ENCODE results near the gene RPS6KA6. TPM values are rescaled to one million over a fixed set of nuclear protein-coding genes. Genes with fewer than 3 reads are reported as not detected.

Gene RPS6KA6
- total RNA-seq, 2 donors from 2014 or later, result not detected

DNA sequence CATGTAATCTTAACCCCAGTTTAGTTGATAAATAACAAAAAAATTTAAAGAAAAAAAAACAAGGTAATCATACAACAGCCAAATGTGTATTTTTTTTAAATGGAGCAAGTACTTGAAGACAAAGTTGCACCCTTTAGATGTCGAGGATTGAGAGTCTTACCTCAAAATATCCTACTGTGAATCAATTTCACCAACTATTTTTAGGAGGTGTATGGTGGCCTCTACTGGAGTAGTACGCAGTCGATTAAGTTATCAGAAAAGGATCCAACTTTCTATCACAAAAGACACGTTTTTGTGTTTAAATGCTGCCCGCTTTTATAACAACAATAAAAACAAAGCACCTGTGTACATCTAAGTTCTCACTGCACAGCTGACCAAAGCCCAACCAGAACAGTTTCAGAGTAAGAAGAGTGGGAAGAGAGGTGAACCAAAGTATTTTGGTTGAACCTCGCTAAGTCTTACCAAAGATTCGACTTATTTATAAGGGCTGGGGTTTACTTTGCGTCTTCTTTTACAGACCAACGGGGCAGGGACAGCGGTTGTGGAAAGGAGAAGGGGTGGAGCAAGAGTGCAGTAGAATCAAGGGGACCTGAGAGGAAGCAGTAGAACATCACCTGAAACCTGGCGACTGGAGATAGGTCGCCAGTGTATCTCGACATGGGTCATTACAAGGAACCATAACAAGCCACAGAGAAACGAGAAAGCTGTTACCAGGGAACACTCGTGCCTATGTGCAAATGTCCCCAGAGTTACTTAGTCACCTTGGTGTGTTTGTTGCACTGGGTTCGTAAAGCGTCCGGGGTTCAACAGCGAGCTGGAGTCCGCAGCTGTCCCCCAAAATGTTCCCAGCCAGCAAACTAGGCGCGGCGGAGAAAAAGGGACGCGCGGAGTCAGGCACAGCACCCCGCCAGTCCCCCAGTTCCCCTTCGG is 1.1 kb downstream of the RPS6KA6 start:
- ATAC-seq (no peak), DNase-seq (ENCODE audit: low spot score) (no peak)
- peaks cover 0 to 20% of the 10 kb centered on the region in 2 donors for H3K27me3 Mint-ChIP-seq
- H3K27ac Mint-ChIP-seq, result no peak overlapping the region
- H3K9me3 Mint-ChIP-seq, result peaks cover 8% of the 10 kb centered on the region
- H3K4me3 Mint-ChIP-seq, result no peak overlapping the region
- no peaks in the 10 kb centered on the region for H3K4me1 Mint-ChIP-seq (ENCODE audit: low read depth in 2 of 2)
- H3K36me3 Mint-ChIP-seq, result no peaks in the 10 kb centered on the region

DNA sequence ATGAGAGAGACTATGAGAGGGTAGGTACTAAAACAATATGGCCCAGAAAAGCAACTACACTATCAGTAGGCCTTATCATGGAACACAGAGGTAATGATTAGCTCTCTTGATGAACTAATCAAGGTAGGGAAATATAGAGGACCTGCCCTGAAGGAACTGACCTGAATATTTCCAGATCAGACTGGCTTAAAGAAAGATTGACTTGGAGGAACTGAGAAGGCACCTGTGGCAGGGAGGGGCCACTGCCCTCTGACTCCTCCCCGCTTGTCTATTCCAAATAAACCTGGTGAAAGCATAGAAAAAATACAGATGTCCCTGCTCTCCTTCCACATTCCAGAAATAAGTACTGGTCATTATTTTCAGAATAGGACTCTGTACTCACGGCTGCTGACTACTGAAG is 5.5 kb downstream of the RPS6KA6 start:
- Mint-ChIP-seq H3K27ac (no peak overlapping the region), H3K27me3 (peaks cover 0 to 11% of the 10 kb centered on the region in 2 donors), H3K4me1 (ENCODE audit: low read depth in 2 of 2) (no peaks in the 10 kb centered on the region), H3K9me3 (peaks cover 3% of the 10 kb centered on the region), H3K36me3 (no peaks in the 10 kb centered on the region), H3K4me3 (no peak overlapping the region)
- no peak for DNase-seq (ENCODE audit: low spot score)
- ATAC-seq, result no peak

DNA sequence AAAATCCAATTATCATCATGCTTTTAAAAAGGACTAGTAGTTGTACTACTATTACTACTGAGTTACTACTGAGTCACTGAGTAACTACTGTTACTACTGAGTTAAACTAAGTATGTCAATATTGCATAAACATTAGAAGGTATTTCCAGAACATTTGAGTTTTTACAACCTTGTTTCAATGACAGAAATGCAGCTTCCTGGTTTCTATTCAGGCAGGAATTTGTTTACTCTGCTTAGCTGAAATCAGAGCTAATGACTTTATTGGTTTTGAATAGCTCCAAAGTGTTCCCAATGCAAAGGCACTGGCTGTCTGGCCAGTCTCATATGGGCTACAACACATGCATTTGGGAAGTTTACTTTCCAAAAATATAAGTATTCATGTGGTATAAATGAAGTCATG is 12.0 kb downstream of the RPS6KA6 start:
- no peak for ATAC-seq
- Mint-ChIP-seq H3K27ac (no peak overlapping the region), H3K36me3 (no peaks in the 10 kb centered on the region), H3K9me3 (no peaks in the 10 kb centered on the region), H3K4me3 (no peak overlapping the region), H3K4me1 (ENCODE audit: low read depth in 2 of 2) (no peaks in the 10 kb centered on the region), H3K27me3 (no peaks in the 10 kb centered on the region)
- no peak for DNase-seq (ENCODE audit: low spot score)

DNA sequence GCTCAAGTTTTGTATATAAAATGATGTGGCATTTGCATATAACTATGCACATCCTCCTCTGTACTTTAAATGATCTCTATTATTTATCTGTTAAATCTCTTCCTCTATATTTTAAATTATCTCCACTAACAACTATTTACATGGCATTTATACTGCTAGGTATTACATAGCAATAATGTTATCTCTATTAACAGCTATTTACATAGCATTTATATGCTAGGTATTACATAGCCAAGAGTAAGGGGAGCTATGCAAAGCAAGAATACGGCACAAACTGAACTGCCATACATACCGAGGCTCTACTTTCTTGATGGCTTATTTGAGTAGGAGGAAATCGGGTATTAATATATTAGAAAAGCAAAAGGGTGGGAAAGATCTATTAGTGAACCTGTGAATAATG is 12.7 kb downstream of the RPS6KA6 start:
- no peak for DNase-seq (ENCODE audit: low spot score)
- Mint-ChIP-seq H3K27me3 (no peaks in the 10 kb centered on the region), H3K4me1 (ENCODE audit: low read depth in 2 of 2) (no peaks in the 10 kb centered on the region), H3K27ac (no peak overlapping the region), H3K9me3 (peaks cover 4% of the 10 kb centered on the region), H3K36me3 (no peaks in the 10 kb centered on the region), H3K4me3 (no peak overlapping the region)
- ATAC-seq, result no peak

DNA sequence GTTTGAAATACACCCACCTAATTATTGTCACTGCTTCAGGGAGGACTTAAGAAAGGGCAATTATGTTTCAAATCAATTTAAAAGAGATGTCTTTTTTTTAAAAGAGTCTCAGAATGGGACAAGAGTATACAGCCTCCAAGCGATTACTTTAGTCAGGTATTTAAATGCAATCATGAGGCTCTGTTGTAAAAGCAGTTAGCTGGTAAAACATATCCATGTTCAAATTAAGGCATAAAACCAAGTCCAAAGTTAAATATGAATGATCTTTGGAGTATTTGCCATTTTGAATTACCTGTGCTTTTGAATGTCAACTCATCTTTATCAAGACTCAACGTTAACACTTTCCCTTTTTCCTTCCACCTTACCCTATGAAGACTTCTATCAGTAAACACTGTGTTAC is 13.7 kb downstream of the RPS6KA6 start:
- Mint-ChIP-seq H3K27ac (no peak overlapping the region), H3K4me1 (ENCODE audit: low read depth in 2 of 2) (no peaks in the 10 kb centered on the region), H3K27me3 (no peaks in the 10 kb centered on the region), H3K4me3 (no peak overlapping the region), H3K36me3 (no peaks in the 10 kb centered on the region), H3K9me3 (peaks cover 4% of the 10 kb centered on the region)
- ATAC-seq (no peak), DNase-seq (ENCODE audit: low spot score) (no peak)

DNA sequence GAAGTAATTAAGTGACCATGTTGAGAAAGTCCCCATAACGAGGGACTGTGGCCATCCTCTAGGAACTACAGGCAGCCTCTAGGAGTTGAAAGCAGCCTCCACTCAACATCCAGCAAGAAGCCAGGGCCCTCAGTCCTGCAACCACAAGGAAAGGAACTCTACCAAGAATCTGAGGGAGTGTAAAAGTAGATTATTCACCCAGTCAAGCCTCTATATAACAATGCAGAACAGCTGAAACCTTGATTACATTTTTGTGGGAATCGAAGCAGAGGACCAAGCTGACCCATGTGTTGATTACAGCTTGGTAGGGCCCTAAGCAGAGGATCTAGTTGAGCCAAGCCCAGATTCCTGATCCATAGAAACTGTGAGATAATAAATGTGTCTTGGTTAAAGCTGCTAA is 17.1 kb downstream of the RPS6KA6 start:
- Mint-ChIP-seq H3K36me3 (no peaks in the 10 kb centered on the region), H3K27ac (no peak overlapping the region), H3K9me3 (peaks cover 4% of the 10 kb centered on the region), H3K4me1 (ENCODE audit: low read depth in 2 of 2) (no peaks in the 10 kb centered on the region), H3K27me3 (no peaks in the 10 kb centered on the region), H3K4me3 (no peak overlapping the region)
- ATAC-seq (no peak), DNase-seq (ENCODE audit: low spot score) (no peak)

DNA sequence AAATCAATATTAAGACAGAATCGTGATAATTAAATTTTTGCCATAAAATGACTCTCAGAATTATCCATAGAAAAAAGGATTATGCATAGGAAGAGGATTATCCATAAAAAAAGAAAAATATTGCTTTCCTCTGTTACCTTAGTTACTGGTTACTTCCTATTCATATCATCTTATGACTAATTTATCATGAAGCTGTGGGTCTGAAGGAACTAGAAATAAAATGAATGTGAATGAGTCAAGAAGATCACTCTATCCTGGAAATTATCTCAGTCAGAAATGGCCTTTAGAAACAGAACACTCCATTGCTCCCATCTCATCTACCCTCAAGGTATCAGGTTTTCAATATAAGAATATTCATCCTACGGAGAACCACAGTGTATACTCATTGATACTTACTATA is 19.4 kb downstream of the RPS6KA6 start:
- Mint-ChIP-seq H3K27me3 (no peaks in the 10 kb centered on the region), H3K36me3 (no peaks in the 10 kb centered on the region), H3K4me1 (ENCODE audit: low read depth in 2 of 2) (no peaks in the 10 kb centered on the region), H3K4me3 (no peak overlapping the region), H3K27ac (no peak overlapping the region), H3K9me3 (peaks cover 4% of the 10 kb centered on the region)
- no peak for ATAC-seq
- DNase-seq (ENCODE audit: low spot score), result no peak

DNA sequence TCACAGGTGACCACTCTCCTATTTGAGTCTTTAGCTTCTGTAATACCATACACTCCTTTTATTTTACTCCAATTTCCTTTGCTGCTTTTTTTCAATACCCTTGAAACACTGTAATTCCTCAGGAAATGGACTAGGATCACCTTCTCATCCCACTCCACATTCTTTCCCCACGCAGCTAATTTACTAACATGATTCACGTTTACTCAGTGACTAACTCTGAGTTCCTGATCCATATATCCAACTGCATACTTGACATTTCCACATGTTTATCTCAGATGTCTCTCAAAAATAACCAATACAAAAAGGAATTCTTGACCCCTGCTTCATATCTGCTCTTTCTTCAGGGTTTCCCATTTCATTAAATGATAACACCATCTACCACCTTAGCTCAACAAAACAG is 19.9 kb downstream of the RPS6KA6 start:
- H3K27ac Mint-ChIP-seq, result no peak overlapping the region
- H3K27me3 Mint-ChIP-seq, result no peaks in the 10 kb centered on the region
- peaks cover 4% of the 10 kb centered on the region for H3K9me3 Mint-ChIP-seq
- no peaks in the 10 kb centered on the region for H3K36me3 Mint-ChIP-seq
- no peak for ATAC-seq
- DNase-seq (ENCODE audit: low spot score), result no peak
- no peak overlapping the region for H3K4me3 Mint-ChIP-seq
- no peaks in the 10 kb centered on the region for H3K4me1 Mint-ChIP-seq (ENCODE audit: low read depth in 2 of 2)

DNA sequence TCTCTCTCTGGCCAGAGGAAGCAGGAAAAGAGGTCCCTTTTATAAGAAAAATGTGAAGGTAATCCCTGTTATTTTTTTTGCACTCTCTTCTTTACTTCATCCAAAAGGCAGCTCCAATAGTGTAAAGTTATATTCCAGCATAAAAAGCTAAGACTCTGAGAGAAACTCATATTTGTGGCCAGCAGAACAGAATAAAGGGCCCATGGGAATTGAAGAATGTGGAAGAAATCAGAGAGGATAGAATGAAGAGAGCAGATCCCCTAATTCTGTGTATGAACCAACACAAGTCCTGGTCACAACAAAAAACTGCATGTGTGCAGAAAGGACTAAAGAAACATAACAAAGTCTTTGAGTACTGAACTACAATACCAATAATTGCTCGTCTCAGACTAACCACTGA is 22.3 kb downstream of the RPS6KA6 start:
- H3K27ac Mint-ChIP-seq, result no peak overlapping the region
- H3K9me3 Mint-ChIP-seq, result peaks cover 2% of the 10 kb centered on the region
- DNase-seq (ENCODE audit: low spot score) (no peak), ATAC-seq (no peak)
- H3K4me3 Mint-ChIP-seq, result no peak overlapping the region
- no peaks in the 10 kb centered on the region for H3K36me3 Mint-ChIP-seq
- H3K4me1 Mint-ChIP-seq (ENCODE audit: low read depth in 2 of 2), result no peaks in the 10 kb centered on the region
- H3K27me3 Mint-ChIP-seq, result no peaks in the 10 kb centered on the region

DNA sequence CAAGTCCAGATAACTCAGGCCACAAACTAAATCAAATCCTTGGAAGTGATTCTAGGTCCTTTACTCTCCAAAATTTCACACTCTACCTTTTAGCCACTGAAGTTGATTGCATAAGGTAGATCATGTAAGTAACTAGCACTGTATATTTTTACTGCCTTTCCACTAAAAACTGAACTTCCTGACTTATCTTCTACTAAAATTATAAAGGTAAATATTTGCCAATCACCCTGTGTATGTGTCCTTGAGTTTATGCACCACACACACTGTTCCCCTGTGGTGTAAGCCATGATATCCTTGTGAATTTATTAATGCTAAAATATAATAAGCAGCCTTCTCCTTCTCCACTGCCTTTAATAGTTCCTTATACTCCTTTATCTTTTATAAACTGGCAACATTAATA is 25.6 kb downstream of the RPS6KA6 start:
- Mint-ChIP-seq H3K4me1 (ENCODE audit: low read depth in 2 of 2) (no peaks in the 10 kb centered on the region), H3K27ac (no peak overlapping the region), H3K27me3 (no peaks in the 10 kb centered on the region), H3K36me3 (no peaks in the 10 kb centered on the region), H3K4me3 (no peak overlapping the region), H3K9me3 (no peaks in the 10 kb centered on the region)
- ATAC-seq, result no peak
- DNase-seq (ENCODE audit: low spot score), result no peak

DNA sequence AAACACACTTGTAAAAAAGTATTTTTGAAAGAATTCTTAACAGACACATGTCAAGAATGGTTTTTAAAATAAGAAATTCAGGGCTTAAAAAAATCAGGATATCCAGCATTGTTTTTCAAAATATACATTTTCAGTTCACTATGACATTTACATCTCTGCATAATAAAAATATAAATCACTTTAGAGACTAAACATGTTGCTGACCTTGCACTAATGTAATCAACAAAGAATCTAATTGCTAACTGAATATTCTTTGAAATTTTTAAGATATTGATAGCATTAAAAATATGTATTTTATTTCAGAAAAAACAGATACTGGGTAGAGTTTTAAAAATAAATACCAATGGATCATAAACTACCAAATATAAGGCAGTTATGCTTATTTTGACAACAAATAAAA is 26.4 kb downstream of the RPS6KA6 start:
- no peak for ATAC-seq
- Mint-ChIP-seq H3K27ac (no peak overlapping the region), H3K9me3 (no peaks in the 10 kb centered on the region), H3K4me3 (no peak overlapping the region), H3K4me1 (ENCODE audit: low read depth in 2 of 2) (no peaks in the 10 kb centered on the region), H3K36me3 (no peaks in the 10 kb centered on the region), H3K27me3 (no peaks in the 10 kb centered on the region)
- no peak for DNase-seq (ENCODE audit: low spot score)

DNA sequence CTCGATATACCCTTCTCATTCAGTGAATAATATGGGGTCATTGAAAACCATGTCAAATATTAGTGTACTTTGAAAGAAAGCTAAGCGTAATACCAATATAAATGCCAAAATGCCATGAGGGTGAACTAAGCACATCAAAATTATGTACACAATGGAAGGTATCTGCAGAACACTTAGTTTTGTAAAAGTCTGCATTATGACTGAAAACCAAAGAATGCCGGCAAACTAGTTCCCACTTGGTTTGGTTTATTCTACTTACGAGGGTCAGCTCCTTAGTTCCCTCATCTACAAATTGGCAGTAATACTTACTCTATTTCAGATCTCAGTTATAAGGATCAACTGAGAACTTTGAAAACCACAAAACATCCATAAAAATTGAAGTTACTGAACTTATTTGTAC is 27.3 kb downstream of the RPS6KA6 start:
- Mint-ChIP-seq H3K27me3 (no peaks in the 10 kb centered on the region), H3K36me3 (no peaks in the 10 kb centered on the region)

DNA sequence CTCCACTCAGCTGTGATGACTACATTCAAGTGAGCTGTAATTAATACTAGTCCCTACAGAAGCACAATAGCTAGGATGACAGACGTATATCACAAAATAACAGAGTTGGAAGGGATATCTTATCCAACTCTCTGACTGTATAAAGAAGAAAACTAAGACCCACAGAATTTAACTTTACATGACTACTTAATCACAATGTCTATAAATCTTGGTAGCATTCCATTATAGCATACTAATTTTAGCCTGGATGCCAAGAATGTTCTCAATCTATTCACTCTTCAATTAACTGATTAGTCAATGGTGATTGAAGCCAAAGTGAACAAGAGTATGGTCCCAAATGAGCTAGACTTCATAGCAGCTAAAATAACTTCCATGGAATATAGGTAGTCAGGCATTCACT is 31.2 kb downstream of the RPS6KA6 start:
- Mint-ChIP-seq H3K27me3 (no peaks in the 10 kb centered on the region), H3K4me3 (no peak overlapping the region), H3K4me1 (ENCODE audit: low read depth in 2 of 2) (no peaks in the 10 kb centered on the region), H3K9me3 (no peaks in the 10 kb centered on the region), H3K27ac (no peak overlapping the region), H3K36me3 (no peaks in the 10 kb centered on the region)
- DNase-seq (ENCODE audit: low spot score) (no peak), ATAC-seq (no peak)

More for the DNA sequence above, 27.3 kb downstream of the RPS6KA6 start:
- DNase-seq (ENCODE audit: low spot score), result no peak
- Mint-ChIP-seq H3K4me1 (ENCODE audit: low read depth in 2 of 2) (no peaks in the 10 kb centered on the region), H3K9me3 (no peaks in the 10 kb centered on the region), H3K4me3 (no peak overlapping the region), H3K27ac (no peak overlapping the region)
- ATAC-seq, result no peak

DNA sequence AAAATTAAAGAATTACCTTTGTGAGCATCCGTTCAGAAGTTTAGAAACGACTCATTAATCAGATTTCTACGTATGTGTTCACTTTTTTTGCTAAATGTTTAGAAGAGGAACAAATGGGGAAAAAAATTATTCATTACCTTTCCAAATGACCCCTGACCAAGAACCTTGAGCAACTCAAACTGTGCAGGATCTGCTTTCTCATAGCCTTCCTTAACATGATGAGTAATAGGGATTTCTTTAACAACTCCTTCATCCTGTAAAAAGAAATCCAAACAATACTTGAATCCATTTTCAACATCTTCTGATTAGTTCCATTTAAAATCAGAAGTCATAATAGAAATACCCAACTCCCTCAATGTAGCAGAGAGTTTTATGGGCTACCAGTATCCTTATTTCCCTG is 32.1 kb downstream of the RPS6KA6 start:
- Mint-ChIP-seq H3K36me3 (no peaks in the 10 kb centered on the region), H3K27ac (no peak overlapping the region), H3K27me3 (no peaks in the 10 kb centered on the region), H3K4me3 (no peak overlapping the region), H3K9me3 (no peaks in the 10 kb centered on the region), H3K4me1 (ENCODE audit: low read depth in 2 of 2) (no peaks in the 10 kb centered on the region)
- DNase-seq (ENCODE audit: low spot score) (no peak), ATAC-seq (no peak)

DNA sequence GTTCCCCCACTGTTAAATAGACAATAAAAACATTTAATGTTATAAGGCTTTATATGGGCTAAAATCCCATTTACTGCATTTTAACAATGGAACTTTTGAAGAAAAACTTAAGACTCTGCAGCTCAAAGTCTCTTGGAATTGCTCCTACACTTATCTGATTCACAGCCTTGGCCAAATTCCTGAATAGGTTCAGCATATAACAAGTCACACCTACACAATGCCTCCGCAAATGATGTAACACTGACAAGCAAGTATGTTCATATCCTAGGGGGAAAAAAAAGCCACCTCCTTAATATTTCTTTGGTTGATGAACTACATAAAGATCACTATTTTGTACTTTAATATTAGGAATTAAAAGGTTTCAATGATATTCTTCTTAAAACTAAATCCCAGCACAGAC is 34.5 kb downstream of the RPS6KA6 start:
- Mint-ChIP-seq H3K4me3 (no peak overlapping the region), H3K27me3 (no peaks in the 10 kb centered on the region), H3K36me3 (no peaks in the 10 kb centered on the region), H3K9me3 (peaks cover 3% of the 10 kb centered on the region), H3K27ac (no peak overlapping the region), H3K4me1 (ENCODE audit: low read depth in 2 of 2) (no peaks in the 10 kb centered on the region)
- ATAC-seq, result no peak
- DNase-seq (ENCODE audit: low spot score), result no peak
